ENCODE measurements around the gene LINGO3. TPM values are rescaled to one million over a fixed set of nuclear protein-coding genes. Genes with fewer than 3 reads are reported as not detected.

LINGO3 gene
- total RNA-seq, 3 donors from 2014 or later (not counting 1 experiment from before 2014, with no cell fraction given): 0.68 to 1.0 (median 0.84) TPM

- no peaks in the 10 kb centered on the region for H3K9me3 Mint-ChIP-seq
- intact Hi-C loops (cut with micrococcal nuclease): no loop called here
- H3K27ac Mint-ChIP-seq: no peak overlapping the region
- ATAC-seq (no peak), DNase-seq (no peak)
- WGBS (ENCODE audit: insufficient coverage): 95% methylated on average over 27 of the region's 27 CpGs
- H3K4me1 ChIP-seq (ENCODE audit: control insufficient read depth, insufficient read depth, low read length): peaks cover 31% of the 10 kb centered on the region
- peaks cover 5 to 33% of the 10 kb centered on the region in 2 donors for H3K4me1 Mint-ChIP-seq
- H3K4me3 Mint-ChIP-seq: no peak overlapping the region
- no peaks in the 10 kb centered on the region for H3K27me3 ChIP-seq (ENCODE audit: control insufficient read depth, insufficient read depth, low read length)
- no peaks in the 10 kb centered on the region for H3K9me3 ChIP-seq (ENCODE audit: control insufficient read depth, insufficient read depth, low read length)
- H3K27me3 Mint-ChIP-seq (ENCODE audit: low read depth in 2 of 2): no peaks in the 10 kb centered on the region
- peaks cover 3% of the 10 kb centered on the region for H3K36me3 ChIP-seq (ENCODE audit: control insufficient read depth, insufficient read depth, low read length)
- no peaks in the 10 kb centered on the region for H3K36me3 Mint-ChIP-seq
- TF ChIP-seq, protein P1, sequence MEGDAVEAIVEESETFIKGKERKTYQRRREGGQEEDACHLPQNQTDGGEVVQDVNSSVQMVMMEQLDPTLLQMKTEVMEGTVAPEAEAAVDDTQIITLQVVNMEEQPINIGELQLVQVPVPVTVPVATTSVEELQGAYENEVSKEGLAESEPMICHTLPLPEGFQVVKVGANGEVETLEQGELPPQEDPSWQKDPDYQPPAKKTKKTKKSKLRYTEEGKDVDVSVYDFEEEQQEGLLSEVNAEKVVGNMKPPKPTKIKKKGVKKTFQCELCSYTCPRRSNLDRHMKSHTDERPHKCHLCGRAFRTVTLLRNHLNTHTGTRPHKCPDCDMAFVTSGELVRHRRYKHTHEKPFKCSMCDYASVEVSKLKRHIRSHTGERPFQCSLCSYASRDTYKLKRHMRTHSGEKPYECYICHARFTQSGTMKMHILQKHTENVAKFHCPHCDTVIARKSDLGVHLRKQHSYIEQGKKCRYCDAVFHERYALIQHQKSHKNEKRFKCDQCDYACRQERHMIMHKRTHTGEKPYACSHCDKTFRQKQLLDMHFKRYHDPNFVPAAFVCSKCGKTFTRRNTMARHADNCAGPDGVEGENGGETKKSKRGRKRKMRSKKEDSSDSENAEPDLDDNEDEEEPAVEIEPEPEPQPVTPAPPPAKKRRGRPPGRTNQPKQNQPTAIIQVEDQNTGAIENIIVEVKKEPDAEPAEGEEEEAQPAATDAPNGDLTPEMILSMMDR (IDR thresholded peaks at IDR 0.05): no peak
- no peak overlapping the region for H3K27ac ChIP-seq (ENCODE audit: low read length)
- no peak overlapping the region for H3K4me3 ChIP-seq (ENCODE audit: low read length)
Observed at GRCh38 chr19:2334426-2334825, 26.5 kb upstream of the LINGO3 start.

DNA sequence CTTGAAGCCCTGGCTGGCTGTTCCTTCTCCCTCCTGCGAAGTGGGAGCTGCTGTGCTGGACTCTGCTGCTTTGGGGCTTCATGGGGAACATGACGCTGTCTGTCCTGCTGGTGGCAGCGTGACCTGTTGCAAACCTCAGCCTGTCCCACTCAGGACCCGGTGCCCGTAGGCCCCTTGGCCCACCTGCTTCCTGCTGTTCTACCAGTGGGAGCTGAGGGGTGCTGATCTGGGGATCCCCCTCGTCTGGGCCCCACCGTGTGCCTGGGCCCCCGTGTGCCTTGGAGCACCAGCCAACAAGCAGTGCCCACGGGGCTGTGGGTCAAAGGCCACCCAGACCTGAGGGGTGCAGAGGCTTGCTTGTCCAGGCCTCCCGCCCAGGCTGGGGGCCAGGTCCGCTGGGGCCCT, 25.9 kb upstream of the LINGO3 start:
- WGBS (ENCODE audit: insufficient coverage): 56% methylated on average over 11 of the region's 11 CpGs

DNA sequence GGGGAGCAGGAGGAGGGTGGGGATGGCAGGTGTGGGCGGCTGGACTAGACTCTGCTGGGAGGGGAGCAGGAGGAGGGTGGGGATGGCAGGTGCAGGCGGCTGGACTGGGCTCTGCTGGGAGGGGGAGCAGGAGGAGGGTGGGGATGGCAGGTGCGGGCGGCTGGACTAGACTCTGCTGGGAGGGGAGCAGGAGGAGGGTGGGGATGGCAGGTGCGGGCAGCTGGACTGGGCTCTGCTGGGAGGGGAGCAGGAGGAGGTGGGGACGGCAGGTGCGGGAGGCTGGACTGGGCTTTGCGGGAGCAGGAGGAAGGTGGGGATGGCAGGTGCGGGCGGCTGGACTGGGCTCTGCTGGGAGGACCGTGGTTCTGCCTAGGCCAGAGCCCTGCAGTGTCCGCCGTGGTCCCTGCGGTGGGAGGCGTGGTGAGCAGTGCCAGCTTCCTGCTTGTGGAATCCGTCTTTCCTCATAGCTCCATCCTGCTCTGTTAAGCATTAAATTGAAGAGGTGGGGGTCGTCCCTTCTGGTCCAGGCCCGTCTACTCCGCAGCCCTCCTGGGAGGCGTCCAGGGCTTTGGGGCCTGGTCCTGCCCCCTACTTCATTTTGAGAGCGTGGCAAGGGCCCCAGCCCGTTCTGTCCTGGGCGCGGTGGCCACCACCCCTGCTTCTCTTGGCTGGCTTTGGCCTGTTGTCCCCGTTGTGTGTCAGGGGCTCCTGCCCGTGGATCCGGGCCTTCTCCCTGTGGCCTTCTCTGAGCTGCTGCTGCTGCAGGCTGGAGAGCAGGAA, 25.3 kb upstream of the LINGO3 start:
- ATAC-seq (no peak), DNase-seq (no peak)
- Mint-ChIP-seq H3K4me1 (peaks cover 14 to 44% of the 10 kb centered on the region in 2 donors), H3K9me3 (no peaks in the 10 kb centered on the region), H3K27me3 (ENCODE audit: low read depth in 2 of 2) (no peaks in the 10 kb centered on the region), H3K36me3 (no peaks in the 10 kb centered on the region), H3K4me3 (peak overlapping the region; percentile 17), H3K27ac (no peak overlapping the region)
- Histone ChIP-seq H3K4me3 (ENCODE audit: low read length) (no peak overlapping the region), H3K9me3 (ENCODE audit: control insufficient read depth, insufficient read depth, low read length) (no peaks in the 10 kb centered on the region), H3K27me3 (ENCODE audit: control insufficient read depth, insufficient read depth, low read length) (no peaks in the 10 kb centered on the region), H3K4me1 (ENCODE audit: control insufficient read depth, insufficient read depth, low read length) (peaks cover 39% of the 10 kb centered on the region), H3K36me3 (ENCODE audit: control insufficient read depth, insufficient read depth, low read length) (peaks cover 3% of the 10 kb centered on the region), H3K27ac (ENCODE audit: low read length) (peak overlapping the region; percentile 20)
- TF ChIP-seq, protein P1 (IDR thresholded peaks at IDR 0.05): no peak
- intact Hi-C loops (cut with micrococcal nuclease): no loop called here
- 54% methylated on average over 27 of the region's 27 CpGs for WGBS (ENCODE audit: insufficient coverage)

More for the DNA sequence above, 25.9 kb upstream of the LINGO3 start:
- no peak overlapping the region for H3K27ac Mint-ChIP-seq
- ATAC-seq (no peak), DNase-seq (no peak)
- H3K4me1 Mint-ChIP-seq: peaks cover 11 to 39% of the 10 kb centered on the region in 2 donors
- Histone ChIP-seq H3K36me3 (ENCODE audit: control insufficient read depth, insufficient read depth, low read length) (peaks cover 3% of the 10 kb centered on the region), H3K27ac (ENCODE audit: low read length) (peak overlapping the region; percentile 20), H3K27me3 (ENCODE audit: control insufficient read depth, insufficient read depth, low read length) (no peaks in the 10 kb centered on the region), H3K9me3 (ENCODE audit: control insufficient read depth, insufficient read depth, low read length) (no peaks in the 10 kb centered on the region), H3K4me1 (ENCODE audit: control insufficient read depth, insufficient read depth, low read length) (peaks cover 37% of the 10 kb centered on the region), H3K4me3 (ENCODE audit: low read length) (no peak overlapping the region)
- H3K9me3 Mint-ChIP-seq: no peaks in the 10 kb centered on the region
- H3K36me3 Mint-ChIP-seq: no peaks in the 10 kb centered on the region
- TF ChIP-seq, protein P1 (IDR thresholded peaks at IDR 0.05): no peak
- H3K27me3 Mint-ChIP-seq (ENCODE audit: low read depth in 2 of 2): no peaks in the 10 kb centered on the region
- H3K4me3 Mint-ChIP-seq: peak overlapping the region; percentile 17
- intact Hi-C loops (cut with micrococcal nuclease): no loop called here

Data from natural killer cell (primary cell).